ENCODE measurements around the gene GPX4.

DNA sequence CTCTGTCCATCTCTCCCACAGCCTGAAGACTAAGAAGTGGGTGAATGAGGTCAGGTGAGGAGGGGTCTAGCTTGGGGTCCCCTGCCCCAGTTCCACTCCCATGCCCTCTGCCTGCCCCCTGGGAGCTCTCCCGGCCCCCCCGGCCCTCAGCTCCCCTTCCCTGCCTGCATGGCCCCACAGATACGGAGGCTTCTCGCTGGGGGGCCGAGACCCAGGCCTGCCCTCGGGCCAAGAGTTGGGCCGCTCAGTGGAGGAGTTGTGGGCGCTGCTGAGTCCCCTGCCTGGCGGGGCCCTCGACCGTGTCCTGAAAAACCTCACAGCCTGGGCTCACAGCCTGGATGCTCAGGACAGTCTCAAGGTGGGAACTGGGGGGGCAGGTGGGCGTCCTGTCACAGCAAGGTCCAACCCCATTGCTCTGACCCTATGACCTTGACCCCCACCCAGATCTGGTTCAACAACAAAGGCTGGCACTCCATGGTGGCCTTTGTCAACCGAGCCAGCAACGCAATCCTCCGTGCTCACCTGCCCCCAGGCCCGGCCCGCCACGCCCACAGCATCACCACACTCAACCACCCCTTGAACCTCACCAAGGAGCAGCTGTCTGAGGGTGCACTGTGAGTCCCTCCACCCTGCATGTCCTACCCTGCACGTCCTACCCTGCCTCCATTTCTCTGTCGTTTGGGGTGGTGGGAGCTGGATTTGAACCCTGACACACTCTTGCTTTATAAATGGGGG is 47.7 kb upstream of the GPX4 start:
- TF ChIP-seq, protein P1, sequence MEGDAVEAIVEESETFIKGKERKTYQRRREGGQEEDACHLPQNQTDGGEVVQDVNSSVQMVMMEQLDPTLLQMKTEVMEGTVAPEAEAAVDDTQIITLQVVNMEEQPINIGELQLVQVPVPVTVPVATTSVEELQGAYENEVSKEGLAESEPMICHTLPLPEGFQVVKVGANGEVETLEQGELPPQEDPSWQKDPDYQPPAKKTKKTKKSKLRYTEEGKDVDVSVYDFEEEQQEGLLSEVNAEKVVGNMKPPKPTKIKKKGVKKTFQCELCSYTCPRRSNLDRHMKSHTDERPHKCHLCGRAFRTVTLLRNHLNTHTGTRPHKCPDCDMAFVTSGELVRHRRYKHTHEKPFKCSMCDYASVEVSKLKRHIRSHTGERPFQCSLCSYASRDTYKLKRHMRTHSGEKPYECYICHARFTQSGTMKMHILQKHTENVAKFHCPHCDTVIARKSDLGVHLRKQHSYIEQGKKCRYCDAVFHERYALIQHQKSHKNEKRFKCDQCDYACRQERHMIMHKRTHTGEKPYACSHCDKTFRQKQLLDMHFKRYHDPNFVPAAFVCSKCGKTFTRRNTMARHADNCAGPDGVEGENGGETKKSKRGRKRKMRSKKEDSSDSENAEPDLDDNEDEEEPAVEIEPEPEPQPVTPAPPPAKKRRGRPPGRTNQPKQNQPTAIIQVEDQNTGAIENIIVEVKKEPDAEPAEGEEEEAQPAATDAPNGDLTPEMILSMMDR (IDR thresholded peaks at IDR 0.05): no peak
- no peak for TF ChIP-seq POLR2A (IDR thresholded peaks at IDR 0.05)
